ENCODE measurements around the gene ZFP92. TPM values are rescaled to one million over a fixed set of nuclear protein-coding genes. Genes with fewer than 3 reads are reported as not detected.
"Not testable (repeated sequence)": the region's sequence is repeated elsewhere in the genome, so short reads cannot be mapped to it uniquely, and the experiment has no call there.

ZFP92 gene
- total RNA-seq, 1 donor from 2014 or later, result 0.06 TPM

- H3K4me3 ChIP-seq (ENCODE audit: low read depth, low read length), result no peak overlapping the region
- TF ChIP-seq CTCF (conservative IDR thresholded peaks at IDR 0.05; ENCODE audit: low read depth, low read length), result no peak
- DNase-seq (ENCODE audit: low read depth), result no peak
These were observed 14.7 kb upstream of the ZFP92 start for GRCh38 chrX:153396320-153397195.

GRCh38 chrX:153397256-153397960, 13.9 kb upstream of the ZFP92 start:
- no peak for TF ChIP-seq CTCF (conservative IDR thresholded peaks at IDR 0.05; ENCODE audit: low read depth, low read length)

GRCh38 chrX:153398275-153398960, 12.9 kb upstream of the ZFP92 start:
- no peak for DNase-seq (ENCODE audit: low read depth)
- H3K4me3 ChIP-seq (ENCODE audit: low read depth, low read length), result no peak overlapping the region
- no peak for TF ChIP-seq CTCF (conservative IDR thresholded peaks at IDR 0.05; ENCODE audit: low read depth, low read length)

More at GRCh38 chrX:153397256-153397960, 13.9 kb upstream of the ZFP92 start:
- no peak overlapping the region for H3K4me3 ChIP-seq (ENCODE audit: low read depth, low read length)
- DNase-seq (ENCODE audit: low read depth), result no peak

GRCh38 chrX:153400146-153401132, 10.8 kb upstream of the ZFP92 start:
- DNase-seq (ENCODE audit: low read depth), result no peak
- TF ChIP-seq CTCF (conservative IDR thresholded peaks at IDR 0.05; ENCODE audit: low read depth, low read length), result peak; percentile 92
- H3K4me3 ChIP-seq (ENCODE audit: low read depth, low read length), result no peak overlapping the region

GRCh38 chrX:153401133-153401764, 10.0 kb upstream of the ZFP92 start, which contains the start of gene PNMA6E:
Gene PNMA6E (minus strand): TSS chrX:153401350. CDS start chrX:153398849, 2,501 bp downstream.
- DNase-seq (ENCODE audit: low read depth), result no peak

GRCh38 chrX:153404333-153404732, 6.9 kb upstream of the ZFP92 start:
- DNase-seq (ENCODE audit: low read depth); H3K4me3 ChIP-seq (ENCODE audit: low read depth, low read length): not testable (repeated sequence)

More at GRCh38 chrX:153401133-153401764, 10.0 kb upstream of the ZFP92 start, which contains the start of gene PNMA6E:
- H3K4me3 ChIP-seq (ENCODE audit: low read depth, low read length), result no peak within 1 kb of the TSS
- TF ChIP-seq CTCF (conservative IDR thresholded peaks at IDR 0.05; ENCODE audit: low read depth, low read length), result no peak

Data from epithelial cell of proximal tubule (primary cell).